PC-3 (cell line): ENCODE data around the gene ATL1. TPM values are rescaled to one million over a fixed set of nuclear protein-coding genes. Genes with fewer than 3 reads are reported as not detected.

ENCODE experiments used
- ATAC-seq: fragments of 200-7000 bp; cut with Tn5 transposase; 2 replicates; pipeline ENCODE4 v1.9.1; 2020; ENCODE audit warnings: mild to moderate bottlenecking, moderate library complexity
- BruUV-seq: library from RNA; stranded (reverse); fragments of 400-500 nt; replicated peaks from 2 replicates; lab custom pipeline; 2021; lab: Mats Ljungman, UMichigan
- CTCF ChIA-PET: fragments of 300-600 bp; sonication (Branson Sonifier 250); formaldehyde crosslinking; loops from one replicate; lab custom pipeline; 2022; ENCODE audit warnings: antibody characterized with exemption; lab: Charles Lee
- POLR2A ChIA-PET: fragments of 300-600 bp; sonication (Branson Sonifier 250); formaldehyde crosslinking; loops from one replicate; lab custom pipeline; 2022; ENCODE audit warnings: antibody characterized with exemption; ENCODE audit not compliant: unreplicated experiment; lab: Charles Lee
- DNase-seq: peaks from one replicate; pipeline ENCODE4 v3.0.0-alpha.2; 2015
- H2AFZ ChIP-seq: fragments of 300-600 bp; sonication (generic); 2 replicates; pipeline ENCODE4 v1.6.0; 2016; ENCODE audit warnings: antibody characterized with exemption, low read length
- H3F3A ChIP-seq: fragments of 300-600 bp; sonication (generic); one replicate; pipeline ENCODE4 v1.6.0; 2017; ENCODE audit warnings: antibody characterized with exemption, low read length, control low read depth, mild to moderate bottlenecking; ENCODE audit not compliant: unreplicated experiment
- H3K27ac ChIP-seq: fragments of 300-600 bp; sonication (generic); 2 replicates; pipeline ENCODE4 v1.5.1; 2016; ENCODE audit warnings: mild to moderate bottlenecking, low read length
- H3K27me3 ChIP-seq: fragments of 300-600 bp; sonication (generic); 2 replicates; pipeline ENCODE4 v1.6.1; 2016; ENCODE audit warnings: low read length, mixed read lengths
- H3K36me3 ChIP-seq: fragments of 300-600 bp; sonication (generic); 2 replicates; pipeline ENCODE4 v1.6.1; 2016; ENCODE audit warnings: low read depth, mixed run types, low read length, mixed read lengths
- H3K4me1 ChIP-seq: fragments of 300-600 bp; sonication (generic); 2 replicates; pipeline ENCODE4 v1.5.1; 2016; ENCODE audit warnings: low read length; ENCODE audit not compliant: insufficient read depth
- H3K4me2 ChIP-seq: fragments of 300-600 bp; sonication (generic); 2 replicates; pipeline ENCODE4 v1.6.0; 2016; ENCODE audit warnings: low read length
- H3K4me3 ChIP-seq: fragments of 300-600 bp; sonication (generic); 2 replicates; pipeline ENCODE4 v1.5.1; 2016; ENCODE audit warnings: mild to moderate bottlenecking, low read length, mixed read lengths
- H3K79me2 ChIP-seq: fragments of 300-600 bp; sonication (generic); 2 replicates; pipeline ENCODE4 v1.6.1; 2017; ENCODE audit warnings: low read length, mixed read lengths
- H3K9ac ChIP-seq: fragments of 300-600 bp; sonication (generic); 2 replicates; pipeline ENCODE4 v1.6.0; 2016; ENCODE audit warnings: mild to moderate bottlenecking, low read length
- H3K9me2 ChIP-seq: fragments of 300-600 bp; sonication (generic); replicated peaks from 2 replicates; pipeline ENCODE4 v1.6.1; 2016; ENCODE audit warnings: mixed run types, low read length, mixed read lengths
- H3K9me3 ChIP-seq: fragments of 300-600 bp; sonication (generic); 2 replicates; pipeline ENCODE4 v1.6.1; 2016; ENCODE audit warnings: low read length, mixed read lengths
- H4K20me1 ChIP-seq: fragments of 300-600 bp; sonication (generic); 2 replicates; pipeline ENCODE4 v1.6.1; 2016; ENCODE audit warnings: low read length, mixed read lengths
- CTCF ChIP-seq: fragments of 300-600 bp; sonication (generic); conservative IDR thresholded peaks from 2 replicates; pipeline ENCODE4 v1.5.1; 2017; ENCODE audit warnings: antibody characterized with exemption, low read depth, mild to moderate bottlenecking, low read length
- EZH2 ChIP-seq: fragments of 300-600 bp; sonication (generic); IDR thresholded peaks from one replicate; pipeline ENCODE4 v1.6.1; 2017; ENCODE audit warnings: antibody characterized with exemption, mild to moderate bottlenecking, low read length; ENCODE audit not compliant: unreplicated experiment
- EZH2phosphoT487 ChIP-seq: fragments of 300-600 bp; sonication (generic); IDR thresholded peaks from 2 replicates; pipeline ENCODE4 v1.6.1; 2018; ENCODE audit warnings: mild to moderate bottlenecking, antibody characterized with exemption, low read length, borderline replicate concordance
- intact Hi-C: fragments of 100-400 bp; cut with micrococcal nuclease; formaldehyde crosslinking; loops from 2 replicates; pipeline ENCODE4 v1.9.0; 2023
- total RNA-seq: library from RNA; depleted of rRNA; stranded (reverse); fragments of >200 nt; gene quantifications from 2 replicates; pipeline ENCODE4 v1.2.3, GENCODE V29; 2014

Gene ATL1
- total RNA-seq, 1 experiment from 2014 or later: 1.3 TPM

- Histone ChIP-seq H3K79me2 (no peaks in the 10 kb centered on the region), H3K4me2 (no peak overlapping the region), H3K9ac (no peak overlapping the region), H2AFZ (no peak overlapping the region), H3F3A (no peaks in the 10 kb centered on the region), H3K9me2 (no peaks in the 10 kb centered on the region), H3K9me3 (no peaks in the 10 kb centered on the region), H4K20me1 (no peaks in the 10 kb centered on the region), H3K27ac (no peak overlapping the region), H3K4me3 (no peak overlapping the region), H3K27me3 (no peaks in the 10 kb centered on the region), H3K4me1 (no peaks in the 10 kb centered on the region), H3K36me3 (no peaks in the 10 kb centered on the region)
- no peak for ATAC-seq
- TF ChIP-seq CTCF (no peak), EZH2phosphoT487 (no peak), EZH2 (no peak)
- no peak for DNase-seq
- no TSS peak for BruUV-seq
- POLR2A ChIA-PET: no interaction called here
- CTCF ChIA-PET: interaction anchor here (0.6 kb wide), 1 partner anchor 252 kb away, joined by 21 read pairs; no protein-coding TSS in a partner anchor
- intact Hi-C loops: no loop called here
These were observed 48.4 kb downstream of the ATL1 start for GRCh38 chr14:50608302-50608851.

- DNase-seq: no peak
- no peak for TF ChIP-seq EZH2phosphoT487
- no peak for TF ChIP-seq CTCF
- TF ChIP-seq EZH2: no peak
- intact Hi-C loops: no loop called here
- H3K4me3 ChIP-seq: no peak overlapping the region
- no peak overlapping the region for H3K4me2 ChIP-seq
- H3K9me3 ChIP-seq: no peaks in the 10 kb centered on the region
- H3K4me1 ChIP-seq: no peaks in the 10 kb centered on the region
- no peak overlapping the region for H2AFZ ChIP-seq
- ChIA-PET CTCF (no interaction called here), POLR2A (no interaction called here)
- ATAC-seq: no peak
- no peaks in the 10 kb centered on the region for H3K27me3 ChIP-seq
- H3K27ac ChIP-seq: no peak overlapping the region
- no TSS peak for BruUV-seq
- H3F3A ChIP-seq: no peaks in the 10 kb centered on the region
- H3K9ac ChIP-seq: no peak overlapping the region
- no peaks in the 10 kb centered on the region for H3K9me2 ChIP-seq
- H4K20me1 ChIP-seq: no peaks in the 10 kb centered on the region
- no peaks in the 10 kb centered on the region for H3K79me2 ChIP-seq
- no peaks in the 10 kb centered on the region for H3K36me3 ChIP-seq
These were observed 50.5 kb downstream of the ATL1 start for GRCh38 chr14:50610465-50610864.

- H3K4me3 ChIP-seq: no peak overlapping the region
- no peak overlapping the region for H2AFZ ChIP-seq
- no peaks in the 10 kb centered on the region for H3K36me3 ChIP-seq
- H3K4me1 ChIP-seq: no peaks in the 10 kb centered on the region
- no peaks in the 10 kb centered on the region for H3K79me2 ChIP-seq
- H4K20me1 ChIP-seq: no peaks in the 10 kb centered on the region
- TF ChIP-seq EZH2 (no peak), EZH2phosphoT487 (no peak), CTCF (no peak)
- ATAC-seq (no peak), DNase-seq (no peak)
- H3K27ac ChIP-seq: no peak overlapping the region
- ChIA-PET POLR2A (no interaction called here), CTCF (no interaction called here)
- H3F3A ChIP-seq: no peaks in the 10 kb centered on the region
- BruUV-seq: no TSS peak
- H3K27me3 ChIP-seq: no peaks in the 10 kb centered on the region
- no peaks in the 10 kb centered on the region for H3K9me2 ChIP-seq
- H3K9ac ChIP-seq: no peak overlapping the region
- intact Hi-C loops: no loop called here
- H3K9me3 ChIP-seq: no peaks in the 10 kb centered on the region
- H3K4me2 ChIP-seq: no peak overlapping the region
These were observed 52.9 kb downstream of the ATL1 start for GRCh38 chr14:50612806-50613205.
